GM21390 (cell line): Measurements from ENCODE around the gene STX8.

Experiments used
- ATAC-seq: cut with Tn5 transposase; IDR thresholded peaks from one replicate; pipeline ENCODE4 v1.9.1; 2021; ENCODE audit not compliant: unreplicated experiment

The STX8 gene

DNA sequence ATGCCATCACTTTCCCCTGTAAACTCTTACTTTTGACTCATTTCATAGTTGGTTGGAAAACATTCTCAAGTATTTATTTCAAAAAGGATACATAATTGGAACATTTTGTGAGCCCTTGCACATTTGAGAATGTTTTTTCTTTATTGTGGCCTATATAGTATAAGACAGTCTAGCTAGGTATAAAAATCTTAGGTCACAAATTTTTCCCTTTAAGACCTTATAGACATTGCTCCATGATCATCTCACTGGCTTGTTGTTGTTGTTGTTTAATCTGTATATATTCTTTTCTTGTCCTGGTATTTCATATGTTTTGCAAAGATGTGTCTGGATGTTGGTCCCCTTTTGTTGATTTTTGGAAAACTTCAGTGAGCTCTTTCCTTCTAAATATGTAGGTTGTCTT, 360.2 kb downstream of the STX8 start:
- ATAC-seq, result no peak

DNA sequence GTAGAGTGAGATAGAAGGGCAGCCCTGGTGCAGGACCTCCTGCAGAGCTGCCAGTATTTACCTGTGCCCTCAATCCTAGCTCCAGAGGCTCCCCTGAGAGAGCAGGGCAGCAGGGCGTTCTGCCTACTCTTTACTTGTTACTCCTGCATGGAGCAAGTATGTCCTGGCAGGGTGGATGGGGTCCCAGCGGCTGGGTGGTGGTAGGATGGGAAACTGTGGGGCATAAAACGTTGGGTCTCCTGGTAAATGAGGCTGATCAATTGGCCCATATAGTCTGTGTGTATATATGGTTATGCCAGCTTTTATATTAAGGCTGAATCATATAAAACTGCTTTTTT, 362.3 kb downstream of the STX8 start:
- ATAC-seq, result no peak

DNA sequence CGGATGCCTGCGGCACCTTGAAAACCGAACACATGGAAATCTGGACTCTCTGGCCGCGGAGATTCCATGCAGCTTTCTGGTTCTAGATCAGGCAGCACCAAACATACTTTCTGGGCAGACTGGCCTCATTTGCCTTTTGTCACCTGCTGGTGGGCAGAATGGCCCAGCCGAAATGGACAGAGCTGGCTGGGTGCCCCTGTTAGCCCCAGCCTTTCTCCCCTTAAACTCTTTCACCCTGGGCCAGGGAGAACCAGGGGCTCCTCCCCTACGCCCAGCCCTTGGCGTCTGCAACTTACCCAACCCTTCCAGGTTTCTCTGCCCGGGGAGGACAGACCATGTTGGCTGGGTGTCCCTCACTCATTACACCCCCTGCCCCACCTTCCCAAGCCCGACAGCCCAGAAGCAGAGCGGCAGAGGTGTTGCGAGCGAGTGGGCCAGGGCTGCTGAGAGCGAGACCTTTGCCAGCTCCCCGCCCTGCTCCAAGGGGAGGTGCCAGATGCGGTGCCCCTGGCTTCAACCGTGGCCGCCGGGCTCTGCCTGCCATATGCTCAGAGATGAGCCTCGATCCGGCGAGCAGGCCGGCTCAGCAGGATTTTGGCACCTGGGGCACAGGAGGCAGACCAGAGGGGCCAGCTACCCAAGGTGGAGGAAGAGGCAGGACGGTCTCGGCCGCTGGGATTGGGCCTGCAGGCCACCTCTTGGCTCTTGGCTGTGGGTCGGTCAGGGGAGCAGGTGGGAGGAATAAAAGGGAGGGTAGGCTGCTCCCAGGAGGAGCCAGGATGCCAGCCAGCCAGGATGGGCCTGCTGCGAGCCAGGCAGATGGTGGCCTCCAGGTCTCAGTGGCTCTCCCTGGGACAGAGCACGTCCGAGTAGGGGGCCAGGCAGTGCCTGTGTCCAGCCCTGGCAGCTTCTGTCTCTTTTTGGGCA, 363.0 kb downstream of the STX8 start:
- ATAC-seq, result no peak

DNA sequence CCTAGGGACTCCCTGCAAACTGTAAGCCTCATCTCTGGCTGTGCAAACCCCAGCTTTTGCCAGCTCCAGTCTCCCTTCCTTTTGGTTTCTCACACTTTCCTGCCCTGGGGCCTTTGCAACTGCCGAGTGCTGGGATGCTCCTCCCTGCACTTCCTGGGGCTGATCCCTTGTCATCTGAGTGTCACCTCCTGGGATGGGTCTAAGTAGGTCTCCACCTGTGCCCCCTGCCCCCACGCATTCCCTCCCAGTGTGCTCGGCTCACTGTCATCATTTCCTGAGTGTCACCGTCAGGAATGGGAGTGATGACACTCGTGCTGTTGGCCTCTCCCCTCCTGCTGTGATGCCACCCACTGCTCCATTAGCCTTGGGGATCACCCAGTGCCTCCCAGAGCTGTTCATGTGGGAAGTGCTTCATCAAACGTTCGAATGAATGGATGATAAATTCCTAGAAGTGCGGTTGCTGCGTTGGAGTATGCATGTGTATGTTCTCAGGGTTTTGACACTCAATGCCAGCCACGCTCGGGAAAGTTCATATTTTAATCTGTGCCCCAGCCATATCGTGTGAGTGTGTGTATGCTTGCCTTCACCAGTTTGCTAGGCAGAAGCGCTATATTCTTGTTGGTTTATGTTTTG, 364.4 kb downstream of the STX8 start:
- ATAC-seq, result no peak

DNA sequence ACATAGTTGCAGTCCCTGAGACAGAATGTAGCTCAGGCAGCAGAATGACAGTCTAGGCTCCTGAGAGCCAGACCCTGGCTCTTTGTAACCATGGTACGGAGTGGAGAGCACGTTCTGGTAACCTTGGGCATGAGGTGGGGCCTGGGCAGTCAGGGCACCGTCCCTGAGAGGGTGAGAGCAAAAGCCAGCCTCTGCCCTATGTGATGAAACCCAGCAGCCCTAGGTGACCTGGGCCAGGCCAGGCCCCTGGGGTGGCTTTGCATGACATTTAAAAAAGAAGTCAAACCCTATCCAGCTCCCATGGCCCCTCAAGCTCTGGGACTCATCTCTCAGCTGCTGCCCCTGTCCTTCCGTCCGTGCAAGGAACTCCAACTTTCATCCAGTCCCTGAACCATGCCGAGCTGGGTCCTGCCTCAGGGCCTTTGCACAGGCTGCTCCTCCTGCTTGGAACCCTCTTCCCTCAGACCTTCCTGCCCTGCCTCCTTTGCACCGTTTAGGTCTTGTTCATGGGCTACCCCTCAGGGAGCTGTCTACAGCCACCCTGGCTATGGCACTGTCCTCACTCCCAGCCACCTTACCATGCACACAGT, 365.7 kb downstream of the STX8 start:
- ATAC-seq, result no peak

DNA sequence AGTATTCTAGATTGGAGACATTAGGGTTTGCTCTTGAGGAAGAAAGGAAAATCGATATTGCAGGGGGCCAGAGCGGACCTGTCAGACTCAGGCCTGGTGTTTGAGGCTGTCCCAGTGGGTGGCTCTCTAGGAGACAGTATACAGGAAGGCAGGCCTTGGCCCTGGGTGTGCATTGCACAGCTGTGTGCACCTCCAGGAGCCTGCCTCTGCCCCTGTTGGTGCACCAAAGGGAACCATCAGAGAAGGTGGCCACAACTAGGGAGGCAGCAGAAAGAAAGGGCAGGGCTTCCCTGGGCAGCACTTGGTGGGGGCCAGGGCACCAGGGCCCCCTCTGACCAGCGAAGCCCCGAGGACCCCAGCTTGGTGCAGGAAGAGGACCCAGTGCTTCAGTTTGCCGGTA, 366.3 kb downstream of the STX8 start:
- ATAC-seq, result no peak

DNA sequence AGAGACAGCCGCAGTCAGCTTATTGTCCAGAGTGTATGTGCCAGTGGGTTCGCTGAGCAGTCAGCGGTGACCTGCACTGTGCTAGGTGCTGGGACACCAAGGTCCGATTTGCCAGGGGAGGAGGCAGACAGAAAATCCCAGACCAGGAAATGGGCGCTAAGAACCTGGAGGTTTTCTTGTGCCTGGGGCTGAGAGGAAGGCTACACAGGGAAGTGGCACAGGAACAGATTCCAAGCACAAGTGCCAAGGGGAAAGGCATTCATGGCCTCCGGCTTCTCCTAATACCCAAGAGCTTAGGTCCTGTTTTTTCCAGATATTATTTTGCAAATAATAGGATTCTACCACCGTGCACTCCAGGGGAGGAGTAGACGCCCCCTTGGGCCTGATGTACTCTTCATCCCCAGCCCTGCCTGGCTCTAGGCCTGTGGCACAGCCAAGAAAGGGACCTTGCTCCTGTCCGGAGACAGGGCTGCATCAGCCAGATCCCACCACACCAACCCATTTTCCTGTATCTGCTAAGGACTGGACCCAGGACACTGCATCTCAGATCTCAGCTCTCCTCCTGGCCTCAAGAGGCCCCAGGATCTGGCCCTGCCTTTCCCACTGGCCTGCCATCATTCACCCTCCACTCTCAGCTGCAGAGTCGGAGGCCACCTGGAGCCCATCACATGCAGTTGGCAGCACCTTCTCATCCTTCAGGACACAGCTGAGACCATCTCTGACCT, 367.1 kb downstream of the STX8 start:
- ATAC-seq, result no peak

DNA sequence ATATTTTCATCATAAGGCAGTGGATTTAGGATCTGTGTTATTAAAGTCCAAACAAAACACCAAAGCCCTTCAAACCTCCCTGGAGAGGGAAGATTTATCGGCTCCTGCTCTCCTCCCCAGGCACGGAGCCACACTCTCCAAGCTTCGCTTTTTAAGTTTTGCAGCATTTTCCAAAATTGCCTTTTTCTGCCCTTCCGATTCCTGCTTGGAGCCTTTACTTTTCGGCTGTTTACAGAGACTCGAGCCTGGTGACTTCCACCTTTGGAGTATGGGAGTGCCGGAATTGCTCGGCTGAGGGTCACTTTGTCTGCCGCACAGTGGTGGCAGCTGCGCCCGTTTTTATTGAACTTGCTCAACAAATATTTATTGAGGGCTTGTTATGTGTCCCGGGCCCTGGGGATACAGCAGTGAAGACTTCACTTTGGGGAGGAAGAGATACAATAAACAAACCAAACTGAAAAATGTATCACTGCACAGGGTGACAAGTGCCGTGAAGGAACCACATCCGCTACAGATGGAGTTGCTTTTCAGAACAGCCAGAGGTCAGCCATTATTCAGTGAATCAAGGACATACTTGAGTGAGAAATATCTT, 368.8 kb downstream of the STX8 start:
- no peak for ATAC-seq

DNA sequence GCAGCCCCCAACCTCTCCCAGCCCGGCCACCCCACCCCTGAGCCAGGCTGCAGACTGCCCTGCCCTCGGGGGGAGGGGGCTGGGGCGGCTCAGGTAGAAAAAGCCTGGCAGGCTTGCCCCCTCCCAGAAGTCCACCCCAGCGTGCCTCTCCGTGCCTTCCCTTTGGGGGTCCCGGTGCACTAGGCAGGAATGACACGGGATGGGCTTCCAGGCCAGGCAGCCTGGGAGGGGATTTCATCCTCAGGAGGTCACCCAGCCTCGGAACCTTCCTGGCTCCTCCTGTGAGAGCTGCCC, 369.3 kb downstream of the STX8 start:
- ATAC-seq, result no peak

DNA sequence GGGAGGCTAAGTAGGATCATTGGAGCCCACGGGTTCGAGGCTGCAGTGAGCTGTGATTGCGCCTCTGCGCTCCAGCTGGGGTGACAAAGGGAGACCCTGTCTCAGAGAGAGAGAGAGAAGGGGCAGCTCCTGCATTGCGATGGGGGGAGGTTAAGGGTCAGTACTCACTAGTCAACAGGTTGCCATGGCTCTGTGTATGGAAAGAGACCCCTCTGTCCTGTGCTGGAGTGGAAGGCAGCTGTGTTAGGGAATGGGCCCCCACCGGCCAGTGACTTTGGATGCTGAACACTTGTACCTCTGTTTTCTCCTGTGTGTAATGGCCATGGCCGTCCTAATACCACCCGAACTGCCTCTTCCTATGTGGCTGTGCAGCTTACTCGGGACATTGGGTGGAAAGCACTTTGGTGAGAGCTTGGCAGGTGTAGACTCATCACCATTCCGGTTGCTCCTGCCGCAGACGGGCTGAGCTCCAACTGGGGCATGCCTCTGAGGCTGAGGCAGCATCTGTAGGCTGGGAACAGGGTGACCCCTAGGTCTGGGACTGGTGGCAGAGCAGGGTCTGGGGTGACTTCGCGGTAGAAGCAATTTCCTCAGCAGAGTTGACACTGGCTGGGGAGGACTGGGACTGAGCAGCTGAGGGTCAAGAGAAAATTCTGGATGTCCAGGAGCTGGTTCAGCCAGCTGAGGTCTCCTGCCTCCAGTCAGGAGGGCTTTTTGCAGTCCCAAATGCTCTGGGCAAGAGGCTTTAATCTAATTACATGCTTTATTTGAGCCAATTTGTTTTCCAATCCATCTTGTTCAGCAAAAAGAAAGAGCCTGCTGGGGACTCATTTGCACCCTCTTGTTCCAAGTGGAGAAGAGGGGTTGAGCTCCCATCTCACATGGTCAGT, 369.9 kb downstream of the STX8 start:
- no peak for ATAC-seq

DNA sequence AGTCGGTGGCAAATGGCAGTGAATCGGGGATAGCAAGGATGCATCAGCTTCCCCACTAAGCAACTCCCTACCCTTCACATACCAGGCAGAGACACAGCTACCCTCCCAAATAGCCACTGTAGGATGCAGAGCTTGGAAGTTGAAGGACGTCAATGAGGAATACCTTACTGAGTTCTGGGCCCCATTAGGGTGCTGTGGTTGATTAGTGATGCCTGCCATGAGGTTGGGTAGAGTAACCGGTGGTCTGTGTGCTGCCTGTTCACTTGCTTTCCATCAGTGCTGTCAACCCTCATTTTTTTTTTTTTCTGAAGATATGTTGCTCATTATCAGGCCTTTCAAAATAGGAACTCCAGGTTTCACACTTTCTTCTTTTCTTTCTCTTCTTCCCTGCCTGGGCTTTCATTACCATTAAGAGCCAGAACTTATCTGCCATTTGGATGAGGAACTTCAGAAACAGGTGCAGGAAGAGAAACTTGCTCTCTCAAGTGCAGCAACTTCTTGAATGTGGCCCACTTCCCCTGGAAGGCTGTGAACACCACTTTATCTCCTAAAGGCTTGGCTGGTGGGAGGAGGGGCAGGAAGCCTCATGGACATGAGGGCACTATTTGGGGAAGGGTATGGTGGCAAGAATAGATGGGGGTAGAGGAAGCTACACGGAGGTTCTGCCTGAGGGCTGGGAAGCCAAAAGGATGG, 370.8 kb downstream of the STX8 start:
- ATAC-seq, result no peak

DNA sequence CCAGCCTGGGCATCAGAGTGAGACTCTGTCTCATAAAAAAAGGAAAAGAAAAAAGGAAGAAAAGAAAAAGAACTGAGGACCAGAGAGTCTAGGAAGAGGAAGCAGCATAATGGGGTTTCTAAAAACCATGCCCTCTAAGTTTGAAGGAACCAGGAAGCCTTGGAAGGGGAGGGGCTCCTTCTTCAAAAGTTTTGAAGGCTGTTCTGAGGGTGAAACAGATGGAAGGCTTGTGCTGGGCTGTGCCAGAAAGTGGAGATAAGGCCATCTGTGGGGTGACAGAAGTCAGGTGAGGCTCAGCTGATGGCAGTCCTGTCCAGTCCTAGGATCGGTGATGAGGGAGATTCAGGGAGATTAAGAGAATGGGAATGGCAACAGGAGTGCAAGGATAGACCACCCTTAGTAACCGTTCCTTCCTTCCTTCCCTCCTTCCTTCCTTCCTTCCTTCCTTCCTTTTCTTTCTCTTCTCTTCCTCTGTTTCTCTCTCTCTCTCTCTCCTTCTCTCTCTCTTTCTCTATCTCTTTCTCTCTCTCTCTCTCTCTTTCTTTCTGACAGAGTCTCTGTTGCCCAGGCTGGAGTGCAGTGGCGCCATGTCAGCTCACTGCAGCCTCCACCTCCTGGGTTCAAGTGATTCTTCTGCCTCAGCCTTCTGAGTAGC, 371.7 kb downstream of the STX8 start:
- ATAC-seq, result no peak

DNA sequence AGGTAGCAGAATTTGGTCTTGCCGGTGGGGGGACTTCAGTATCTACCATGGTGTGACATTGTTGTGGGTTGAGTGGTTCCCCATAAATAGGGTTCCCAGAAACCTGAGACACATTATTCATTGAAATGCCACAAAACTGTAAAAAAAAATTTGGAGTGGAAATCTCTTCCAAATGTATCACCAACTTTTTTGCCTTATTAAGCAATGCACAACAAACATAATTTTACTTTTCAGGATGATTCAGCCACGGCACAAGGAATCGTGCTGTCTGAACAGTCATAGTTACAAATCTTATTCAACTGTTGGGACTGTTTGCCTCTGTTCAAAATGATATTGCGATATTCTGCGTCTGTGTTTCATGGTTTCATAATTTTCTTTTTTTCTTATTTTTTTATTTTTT, 373.1 kb downstream of the STX8 start:
- ATAC-seq, result no peak

DNA sequence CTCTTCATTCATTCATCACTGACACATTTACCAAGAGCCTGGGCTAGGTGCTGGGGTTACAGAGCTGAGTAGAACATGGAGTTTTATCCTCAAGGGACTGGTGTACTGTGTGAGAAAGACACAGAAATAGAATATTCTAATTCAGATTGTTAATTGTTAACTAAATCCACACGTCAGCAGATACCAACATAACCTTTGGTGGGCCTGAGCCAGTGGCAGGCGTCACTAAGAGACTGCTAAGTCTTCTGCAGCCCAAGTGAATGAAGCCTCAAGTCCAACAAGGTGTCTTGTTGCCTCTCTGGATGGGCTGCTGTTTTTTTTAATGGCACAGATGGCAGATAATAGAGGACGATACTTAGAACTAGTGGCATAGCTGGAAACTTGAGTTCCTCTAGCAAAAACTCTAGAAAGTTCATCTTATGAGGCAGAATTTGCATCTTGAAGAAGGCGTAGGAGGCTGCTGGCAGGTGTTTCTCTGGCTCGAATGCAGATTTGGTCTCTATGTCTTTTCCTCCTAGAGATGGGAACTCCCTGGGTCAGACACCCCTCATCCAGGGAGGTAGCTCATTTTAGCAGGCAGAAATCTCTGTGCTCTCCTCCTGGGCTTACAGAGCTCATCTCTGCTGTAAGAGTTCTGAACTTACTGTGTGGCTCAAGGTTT, 374.8 kb downstream of the STX8 start:
- ATAC-seq, result peak; percentile 65
